Adrenal gland (tissue), 5 donors: ENCODE data around the gene PCSK6.

Source experiments
- CTCF ChIP-seq, 6 experiments: fragments of 450-650 bp in 4 of 6; fragments of 200-600 bp in 2 of 6; sonication (generic) in 1 of 6; IDR thresholded peaks; 1 replicate in 5 of 6; 2 replicates in 1 of 6; pipeline versions ENCODE4 v1.5.1 to v1.8.0; 2016 to 2021; ENCODE audit warnings: antibody characterized with exemption in 6 of 6, mild to moderate bottlenecking in 2 of 6, moderate library complexity in 1 of 6
- POLR2A ChIP-seq, 2 donors: fragments of 450-650 bp; IDR thresholded peaks; one replicate each; pipeline ENCODE4 v1.6.1; 2017; ENCODE audit warnings: antibody characterized with exemption in 2 of 2, mild to moderate bottlenecking in 2 of 2, moderate library complexity in 1 of 2
- donor health status: DM: no; HTN: no; CAD: no.

- no peak for TF ChIP-seq CTCF (IDR thresholded peaks at IDR 0.05)
- TF ChIP-seq POLR2A (IDR thresholded peaks at IDR 0.05): no peak
These were observed 57.8 kb downstream of the PCSK6 start for GRCh38 chr15:101431748-101432147.
